Skin of body (tissue), 2 donors: ENCODE results near the gene SIPA1L3. TPM values are rescaled to one million over a fixed set of nuclear protein-coding genes. Genes with fewer than 3 reads are reported as not detected.

Experiments
- DNase-seq: peaks from one replicate; lab custom pipeline; 2025; lab: John Stamatoyannopoulos, UW
- total RNA-seq: library from RNA; depleted of rRNA; stranded (reverse); fragments of >200 nt; gene quantifications from one replicate; pipeline ENCODE4 v1.2.3, GENCODE V29; 2014

The SIPA1L3 gene
- total RNA-seq, 1 donor from 2014 or later, result 20.3 TPM

GRCh38 chr19:37975071-37975470 lies 68.1 kb downstream of the SIPA1L3 start:
- no peak for DNase-seq

- no peak for DNase-seq
These were observed 68.8 kb downstream of the SIPA1L3 start for GRCh38 chr19:37975596-37976515.

GRCh38 chr19:37977391-37977790 lies 70.4 kb downstream of the SIPA1L3 start:
- DNase-seq, result no peak

- no peak for DNase-seq
These were observed 71.0 kb downstream of the SIPA1L3 start for GRCh38 chr19:37977992-37978391.

- DNase-seq, result no peak
These were observed 72.6 kb downstream of the SIPA1L3 start for GRCh38 chr19:37979547-37980082.

GRCh38 chr19:37980419-37981170 lies 73.6 kb downstream of the SIPA1L3 start:
- DNase-seq, result no peak

GRCh38 chr19:37981785-37982475 lies 74.9 kb downstream of the SIPA1L3 start:
- DNase-seq, result no peak

- no peak for DNase-seq
These were observed 75.6 kb downstream of the SIPA1L3 start for GRCh38 chr19:37982655-37983054.

- DNase-seq, result no peak
These were observed 76.1 kb downstream of the SIPA1L3 start for GRCh38 chr19:37983153-37983552.

- no peak for DNase-seq
These were observed 76.9 kb downstream of the SIPA1L3 start for GRCh38 chr19:37983916-37984315.

GRCh38 chr19:37986048-37986750 lies 79.2 kb downstream of the SIPA1L3 start:
- DNase-seq, result no peak

- DNase-seq, result no peak
These were observed 80.6 kb downstream of the SIPA1L3 start for GRCh38 chr19:37987356-37988332.

GRCh38 chr19:37988758-37989635 lies 82.0 kb downstream of the SIPA1L3 start:
- DNase-seq, result no peak

GRCh38 chr19:37989855-37990254 lies 82.8 kb downstream of the SIPA1L3 start:
- DNase-seq, result no peak

- DNase-seq, result no peak
These were observed 83.4 kb downstream of the SIPA1L3 start for GRCh38 chr19:37990362-37990761.

- DNase-seq, result no peak
These were observed 84.3 kb downstream of the SIPA1L3 start for GRCh38 chr19:37991176-37991835.

- DNase-seq, result no peak
These were observed 84.8 kb downstream of the SIPA1L3 start for GRCh38 chr19:37991841-37992248.

- DNase-seq, result no peak
These were observed 85.8 kb downstream of the SIPA1L3 start for GRCh38 chr19:37992761-37993160.
